Activated CD8-positive, alpha-beta memory T cell treated with anti-CD3 and anti-CD28 coated beads, Interleukin-2, amount 10 ng/mL, durations not matched to agents 7 days and 5 days (primary cell): Measurements from ENCODE around the gene KIAA1328. TPM values are rescaled to one million over a fixed set of nuclear protein-coding genes. Genes with fewer than 3 reads are reported as not detected.

Experiments used
- ATAC-seq: fragments of 150-1000 bp; cut with Tn5 transposase; one replicate; pipeline ENCODE4 v1.10.0; 2021; ENCODE audit warnings: moderate library complexity
- CTCF ChIA-PET: fragments of 350-600 bp; sonication (Branson Sonifier 250); formaldehyde crosslinking; loops from one replicate; lab custom pipeline; 2021; ENCODE audit warnings: antibody characterized with exemption; lab: Charles Lee
- DNase-seq: peaks from one replicate; pipeline ENCODE4 v3.0.0-alpha.2; 2020
- H3K27ac Mint-ChIP-seq: one replicate; pipeline ENCODE4 v1.8.0; 2021; ENCODE audit warnings: mild to moderate bottlenecking, mixed read lengths
- H3K27me3 Mint-ChIP-seq: one replicate; pipeline ENCODE4 v1.8.0; 2021; ENCODE audit warnings: mixed read lengths
- H3K36me3 Mint-ChIP-seq: one replicate; pipeline ENCODE4 v1.8.0; 2021; ENCODE audit warnings: mild to moderate bottlenecking, mixed read lengths
- H3K4me1 Mint-ChIP-seq: one replicate; pipeline ENCODE4 v1.8.0; 2021; ENCODE audit warnings: mixed read lengths
- H3K4me3 Mint-ChIP-seq: one replicate; pipeline ENCODE4 v1.8.0; 2021; ENCODE audit warnings: mild to moderate bottlenecking, moderate library complexity, mixed read lengths
- H3K9me3 Mint-ChIP-seq: one replicate; pipeline ENCODE4 v1.8.0; 2022; ENCODE audit warnings: low read depth, mixed read lengths
- total RNA-seq, 2 experiments: library from RNA; stranded (reverse); gene quantifications; one replicate each; pipeline ENCODE4 v1.2.3, GENCODE V29; 2021

KIAA1328 gene
- total RNA-seq, 2 experiments from 2014 or later: 8.6 to 11.2 TPM

DNA sequence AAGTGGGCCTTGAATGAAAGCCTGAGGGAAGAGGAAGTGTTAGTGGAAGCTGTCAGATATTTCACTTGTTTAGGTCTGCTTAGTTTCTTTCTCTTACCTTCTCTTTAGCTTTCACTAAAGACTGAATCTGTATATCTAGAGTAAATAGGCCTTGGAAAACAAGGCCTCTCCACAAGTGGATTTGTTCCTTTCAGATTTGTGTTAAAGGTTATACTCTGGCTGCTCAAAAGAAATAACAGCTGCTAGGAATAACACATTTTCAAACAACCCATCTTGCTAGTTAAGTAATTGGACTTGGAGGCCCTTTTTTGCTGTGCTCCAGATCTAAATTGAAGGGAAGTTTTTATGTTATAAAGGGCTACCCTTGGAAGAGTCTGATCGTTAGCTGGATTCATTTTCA, 236.3 kb downstream of the KIAA1328 start:
- Mint-ChIP-seq H3K27me3 (no peaks in the 10 kb centered on the region), H3K27ac (no peak overlapping the region)

DNA sequence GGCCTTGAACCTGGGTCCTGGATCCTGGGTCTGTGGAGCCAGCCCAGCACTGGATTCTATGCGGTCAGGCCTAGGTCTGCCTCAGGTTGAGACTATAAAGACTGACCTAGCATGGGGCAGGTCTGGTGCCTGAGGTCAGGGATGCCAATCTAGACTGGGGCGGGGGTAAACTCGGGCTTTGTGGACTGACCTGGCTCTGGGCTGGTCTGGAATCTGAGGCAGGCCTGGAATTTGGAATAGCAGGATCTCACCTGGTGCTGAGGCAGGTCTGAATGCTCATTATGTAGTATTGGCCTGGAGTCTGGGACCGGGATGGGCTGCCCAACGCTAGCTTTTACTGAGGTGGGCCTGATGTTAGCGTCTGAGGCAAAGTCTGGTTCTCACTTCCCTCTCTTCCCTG, 256.0 kb downstream of the KIAA1328 start:
- Mint-ChIP-seq H3K27ac (no peak overlapping the region), H3K4me1 (no peaks in the 10 kb centered on the region), H3K4me3 (no peak overlapping the region), H3K36me3 (peaks cover 1% of the 10 kb centered on the region), H3K9me3 (peaks cover 5% of the 10 kb centered on the region), H3K27me3 (no peaks in the 10 kb centered on the region)
- CTCF ChIA-PET: no interaction called here
- ATAC-seq (no peak), DNase-seq (no peak)

More for the DNA sequence above, 236.3 kb downstream of the KIAA1328 start:
- DNase-seq (no peak), ATAC-seq (no peak)
- CTCF ChIA-PET: no interaction called here
- H3K9me3 Mint-ChIP-seq: no peaks in the 10 kb centered on the region
- peaks cover 2% of the 10 kb centered on the region for H3K36me3 Mint-ChIP-seq
- H3K4me3 Mint-ChIP-seq: no peak overlapping the region
- H3K4me1 Mint-ChIP-seq: no peaks in the 10 kb centered on the region

DNA sequence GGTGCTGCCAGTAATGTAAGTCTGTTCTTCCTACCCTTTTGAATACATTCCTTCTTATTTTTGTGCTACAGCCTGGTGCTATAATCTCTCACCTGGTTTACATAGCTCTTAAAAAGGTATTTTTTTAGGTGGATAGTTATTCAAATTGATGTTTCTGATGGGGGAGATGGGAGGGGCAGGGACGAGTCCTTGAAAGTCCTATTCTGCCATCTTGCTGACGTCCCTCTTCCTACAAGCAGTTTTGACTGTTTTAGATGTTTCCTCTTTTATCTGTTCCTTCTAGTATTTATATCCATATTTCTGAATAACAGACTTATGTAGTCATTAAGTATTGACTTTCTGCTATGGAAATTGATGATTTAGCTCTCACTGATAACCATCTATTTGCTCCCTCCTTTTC, 256.4 kb downstream of the KIAA1328 start:
- Mint-ChIP-seq H3K27ac (no peak overlapping the region), H3K27me3 (no peaks in the 10 kb centered on the region), H3K9me3 (peaks cover 5% of the 10 kb centered on the region), H3K36me3 (peaks cover 1% of the 10 kb centered on the region), H3K4me3 (no peak overlapping the region), H3K4me1 (no peaks in the 10 kb centered on the region)
- CTCF ChIA-PET: no interaction called here
- no peak for ATAC-seq
- DNase-seq: no peak

DNA sequence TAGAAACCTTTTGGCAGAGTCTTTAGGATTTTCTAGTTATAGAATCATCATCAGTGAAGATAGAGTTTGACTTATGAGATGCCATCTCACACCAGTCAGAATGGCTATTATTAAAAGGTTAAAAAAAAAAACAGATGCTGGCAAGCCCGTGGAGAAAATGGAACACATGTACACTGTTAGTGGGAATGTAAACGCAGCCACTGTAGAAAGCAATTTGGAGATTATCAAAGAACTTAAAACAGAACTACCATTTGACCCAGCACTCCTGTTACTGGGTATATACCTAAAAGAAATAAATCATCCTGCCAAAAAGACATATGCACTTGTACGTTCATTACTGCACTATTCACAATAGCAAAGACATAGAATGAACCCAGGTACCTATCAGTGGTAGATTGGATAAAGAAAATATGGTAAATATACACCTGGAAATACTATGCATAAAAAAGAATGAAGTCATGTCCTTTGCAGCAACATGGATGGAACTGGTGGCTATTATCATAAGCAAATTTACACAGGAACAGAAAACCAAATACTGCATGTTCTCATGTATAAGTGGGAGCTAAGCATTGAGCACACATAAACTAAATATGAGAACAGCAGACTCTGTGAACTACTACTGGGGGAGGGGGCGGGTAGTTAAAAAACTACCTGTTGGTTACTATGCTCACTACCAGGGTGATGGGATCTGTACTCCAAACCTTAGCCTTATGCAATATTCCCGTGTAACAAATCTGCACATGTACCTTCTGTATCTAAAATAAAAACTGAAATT, 279.0 kb downstream of the KIAA1328 start:
- H3K27me3 Mint-ChIP-seq: no peaks in the 10 kb centered on the region
- ATAC-seq: no peak
- peaks cover 1% of the 10 kb centered on the region for H3K36me3 Mint-ChIP-seq
- peaks cover 9% of the 10 kb centered on the region for H3K9me3 Mint-ChIP-seq
- no peak overlapping the region for H3K27ac Mint-ChIP-seq
- no peaks in the 10 kb centered on the region for H3K4me1 Mint-ChIP-seq
- H3K4me3 Mint-ChIP-seq: no peak overlapping the region
- no peak for DNase-seq
- CTCF ChIA-PET: no interaction called here

GRCh38 chr18:37122877-37123276, 293.9 kb downstream of the KIAA1328 start:
- CTCF ChIA-PET: no interaction called here
- no peak overlapping the region for H3K27ac Mint-ChIP-seq
- no peak for DNase-seq
- H3K27me3 Mint-ChIP-seq: no peaks in the 10 kb centered on the region
- H3K36me3 Mint-ChIP-seq: no peaks in the 10 kb centered on the region
- no peaks in the 10 kb centered on the region for H3K9me3 Mint-ChIP-seq
- no peak overlapping the region for H3K4me3 Mint-ChIP-seq
- no peaks in the 10 kb centered on the region for H3K4me1 Mint-ChIP-seq
- no peak for ATAC-seq

GRCh38 chr18:37124516-37124915, 295.6 kb downstream of the KIAA1328 start:
- CTCF ChIA-PET: no interaction called here
- Mint-ChIP-seq H3K9me3 (no peaks in the 10 kb centered on the region), H3K4me3 (no peak overlapping the region), H3K27me3 (no peaks in the 10 kb centered on the region), H3K27ac (no peak overlapping the region), H3K4me1 (no peaks in the 10 kb centered on the region), H3K36me3 (no peaks in the 10 kb centered on the region)
- ATAC-seq (no peak), DNase-seq (no peak)

DNA sequence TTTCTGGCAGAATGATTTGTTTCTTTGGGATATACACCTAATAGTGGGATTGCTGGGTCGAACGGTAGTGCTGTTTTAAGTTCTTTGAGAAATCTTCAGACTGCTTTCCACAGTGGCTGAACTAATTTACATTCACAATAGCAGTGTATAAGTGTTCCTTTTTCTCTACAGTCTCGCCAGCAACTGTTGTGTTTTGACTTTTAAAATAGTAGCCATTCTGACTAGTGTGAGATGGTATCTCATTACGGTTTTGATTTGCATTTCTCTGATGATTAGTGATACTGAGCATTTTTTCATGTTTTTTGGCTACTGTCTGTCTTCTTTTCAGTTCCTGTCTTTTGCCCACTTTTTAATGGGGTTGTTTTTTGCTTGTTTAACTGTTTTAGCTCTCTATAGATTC, 306.2 kb downstream of the KIAA1328 start:
- no peaks in the 10 kb centered on the region for H3K4me1 Mint-ChIP-seq
- H3K27me3 Mint-ChIP-seq: no peaks in the 10 kb centered on the region
- H3K27ac Mint-ChIP-seq: no peak overlapping the region
- no peaks in the 10 kb centered on the region for H3K9me3 Mint-ChIP-seq
- H3K4me3 Mint-ChIP-seq: no peak overlapping the region
- peaks cover 1% of the 10 kb centered on the region for H3K36me3 Mint-ChIP-seq
- ATAC-seq: no peak
- no peak for DNase-seq
- CTCF ChIA-PET: no interaction called here

GRCh38 chr18:37138456-37138855, 309.5 kb downstream of the KIAA1328 start:
- DNase-seq (no peak), ATAC-seq (no peak)
- H3K4me1 Mint-ChIP-seq: no peaks in the 10 kb centered on the region
- H3K4me3 Mint-ChIP-seq: no peak overlapping the region
- no peaks in the 10 kb centered on the region for H3K36me3 Mint-ChIP-seq
- H3K27ac Mint-ChIP-seq: no peak overlapping the region
- no peaks in the 10 kb centered on the region for H3K9me3 Mint-ChIP-seq
- CTCF ChIA-PET: no interaction called here
- H3K27me3 Mint-ChIP-seq: no peaks in the 10 kb centered on the region

GRCh38 chr18:37139876-37140275, 310.9 kb downstream of the KIAA1328 start:
- no peak overlapping the region for H3K27ac Mint-ChIP-seq
- CTCF ChIA-PET: no interaction called here
- no peaks in the 10 kb centered on the region for H3K36me3 Mint-ChIP-seq

GRCh38 chr18:37144921-37145320, 316.0 kb downstream of the KIAA1328 start:
- Mint-ChIP-seq H3K4me3 (no peak overlapping the region), H3K9me3 (peaks cover 3% of the 10 kb centered on the region), H3K27me3 (no peaks in the 10 kb centered on the region), H3K4me1 (no peaks in the 10 kb centered on the region), H3K36me3 (no peaks in the 10 kb centered on the region), H3K27ac (no peak overlapping the region)
- DNase-seq (no peak), ATAC-seq (no peak)
- CTCF ChIA-PET: no interaction called here

More at GRCh38 chr18:37139876-37140275, 310.9 kb downstream of the KIAA1328 start:
- no peak overlapping the region for H3K4me3 Mint-ChIP-seq
- DNase-seq: no peak
- no peaks in the 10 kb centered on the region for H3K9me3 Mint-ChIP-seq
- no peaks in the 10 kb centered on the region for H3K27me3 Mint-ChIP-seq
- no peaks in the 10 kb centered on the region for H3K4me1 Mint-ChIP-seq
- no peak for ATAC-seq

GRCh38 chr18:37156330-37156942, 327.5 kb downstream of the KIAA1328 start:
- no peak overlapping the region for H3K4me3 Mint-ChIP-seq
- no peak for ATAC-seq
- CTCF ChIA-PET: no interaction called here
- H3K9me3 Mint-ChIP-seq: no peaks in the 10 kb centered on the region
- H3K27me3 Mint-ChIP-seq: no peaks in the 10 kb centered on the region
- DNase-seq: no peak
- peaks cover 2% of the 10 kb centered on the region for H3K4me1 Mint-ChIP-seq
- H3K36me3 Mint-ChIP-seq: no peaks in the 10 kb centered on the region
- no peak overlapping the region for H3K27ac Mint-ChIP-seq

GRCh38 chr18:37160038-37160820, 331.3 kb downstream of the KIAA1328 start:
- Mint-ChIP-seq H3K9me3 (no peaks in the 10 kb centered on the region), H3K36me3 (no peaks in the 10 kb centered on the region), H3K4me1 (peaks cover 2% of the 10 kb centered on the region), H3K27ac (no peak overlapping the region), H3K4me3 (no peak overlapping the region), H3K27me3 (no peaks in the 10 kb centered on the region)
- DNase-seq (no peak), ATAC-seq (no peak)
- CTCF ChIA-PET: no interaction called here

DNA sequence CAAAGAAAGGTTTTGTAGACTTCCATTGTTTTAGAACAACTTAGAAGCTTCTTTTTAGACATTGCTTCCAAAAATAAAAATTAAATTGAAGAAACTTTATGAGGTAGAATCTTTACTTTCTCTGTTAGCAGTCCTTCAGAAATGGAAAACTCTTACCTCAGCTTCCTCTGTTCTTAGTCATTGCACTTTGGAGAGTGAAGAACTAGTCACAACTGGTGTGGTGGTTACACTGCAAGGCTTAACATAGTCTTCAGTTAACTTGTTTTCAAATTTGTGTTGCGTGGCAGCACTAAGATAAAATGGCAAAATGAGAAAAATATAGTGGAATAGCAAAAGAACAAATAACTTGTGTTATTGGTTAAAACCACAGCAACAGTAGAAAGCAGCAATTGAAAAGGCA, 332.6 kb downstream of the KIAA1328 start:
- H3K27ac Mint-ChIP-seq: no peak overlapping the region
- no peaks in the 10 kb centered on the region for H3K9me3 Mint-ChIP-seq
- peaks cover 3% of the 10 kb centered on the region for H3K36me3 Mint-ChIP-seq
- CTCF ChIA-PET: no interaction called here
- no peak for ATAC-seq
- DNase-seq: no peak
- peaks cover 2% of the 10 kb centered on the region for H3K4me1 Mint-ChIP-seq
- no peak overlapping the region for H3K4me3 Mint-ChIP-seq
- no peaks in the 10 kb centered on the region for H3K27me3 Mint-ChIP-seq

GRCh38 chr18:37162551-37162950, 333.6 kb downstream of the KIAA1328 start:
- CTCF ChIA-PET: no interaction called here
- Mint-ChIP-seq H3K36me3 (peaks cover 3% of the 10 kb centered on the region), H3K27ac (no peak overlapping the region), H3K9me3 (no peaks in the 10 kb centered on the region), H3K4me3 (no peak overlapping the region), H3K27me3 (no peaks in the 10 kb centered on the region), H3K4me1 (peaks cover 2% of the 10 kb centered on the region)
- no peak for DNase-seq
- ATAC-seq: no peak
